Measurements from ENCODE around the gene HES4.
A peak's percentile ranks its signal among the peaks of the same experiment; 100 is the strongest.

The HES4 gene

DNA sequence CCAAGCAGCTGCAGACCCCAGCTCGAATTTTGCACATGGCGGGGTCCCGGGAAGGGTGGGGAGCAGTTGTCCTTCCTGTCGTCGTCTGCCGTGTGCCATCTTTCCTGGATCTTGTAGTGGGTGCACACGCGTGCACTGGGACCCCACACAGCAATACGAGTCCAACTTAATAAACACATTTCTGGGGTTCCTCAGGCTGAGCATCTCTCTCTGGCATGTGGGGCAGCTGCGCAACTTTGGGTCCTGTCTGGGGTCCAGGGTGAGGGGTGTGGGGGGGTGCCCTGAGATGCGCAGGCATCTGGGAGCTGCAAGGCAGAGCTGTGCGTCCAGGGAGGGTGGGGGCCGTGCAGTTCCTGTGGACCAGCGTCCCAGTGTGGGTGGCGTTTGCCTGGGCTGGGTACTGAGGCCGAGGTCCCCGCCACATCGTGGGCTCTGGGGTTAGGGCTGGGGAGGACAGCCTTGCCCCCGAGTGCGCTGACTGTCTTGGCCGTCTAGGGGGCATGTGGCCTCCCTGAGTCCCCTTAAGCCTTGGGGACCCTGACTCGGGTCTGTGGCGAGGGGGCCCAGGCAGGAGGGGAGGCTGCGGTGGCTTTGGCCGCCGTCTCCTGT, 34.3 kb downstream of the HES4 start:
- DNase-seq (ENCODE audit: low read depth): no peak

DNA sequence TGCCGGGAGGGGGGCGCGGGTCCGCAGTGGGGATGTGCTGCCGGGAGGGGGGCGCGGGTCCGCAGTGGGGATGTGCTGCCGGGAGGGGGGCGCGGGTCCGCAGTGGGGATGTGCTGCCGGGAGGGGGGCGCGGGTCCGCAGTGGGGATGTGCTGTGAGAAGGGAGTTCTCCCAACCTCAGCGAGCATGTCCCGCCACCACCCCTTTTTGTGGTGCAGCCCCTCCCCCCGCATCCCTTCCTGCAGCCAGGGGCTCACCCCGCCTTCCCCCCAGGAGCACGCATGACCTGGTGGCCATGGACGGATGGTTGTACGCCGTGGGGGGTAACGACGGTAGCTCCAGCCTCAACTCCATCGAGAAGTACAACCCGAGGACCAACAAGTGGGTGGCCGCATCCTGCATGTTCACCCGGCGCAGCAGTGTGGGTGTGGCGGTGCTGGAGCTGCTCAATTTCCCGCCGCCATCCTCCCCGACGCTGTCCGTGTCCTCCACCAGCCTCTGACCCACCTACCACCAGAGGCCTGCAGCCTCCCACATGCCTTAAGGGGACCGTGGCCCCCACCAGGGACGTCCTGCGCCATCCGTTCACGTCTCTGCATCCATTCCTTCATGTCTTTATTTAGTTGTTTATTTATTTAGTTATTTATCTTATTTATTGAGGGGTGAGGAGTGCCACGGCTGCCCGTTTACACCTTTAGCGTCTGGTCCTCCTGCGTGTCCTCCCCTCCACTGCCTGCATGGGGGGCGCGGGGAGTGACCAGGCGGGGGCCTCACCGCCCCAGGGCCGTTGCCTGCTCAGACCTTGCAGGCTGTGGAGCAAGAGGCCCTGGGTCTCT, 35.0 kb downstream of the HES4 start:
- no peak for DNase-seq (ENCODE audit: low read depth)

DNA sequence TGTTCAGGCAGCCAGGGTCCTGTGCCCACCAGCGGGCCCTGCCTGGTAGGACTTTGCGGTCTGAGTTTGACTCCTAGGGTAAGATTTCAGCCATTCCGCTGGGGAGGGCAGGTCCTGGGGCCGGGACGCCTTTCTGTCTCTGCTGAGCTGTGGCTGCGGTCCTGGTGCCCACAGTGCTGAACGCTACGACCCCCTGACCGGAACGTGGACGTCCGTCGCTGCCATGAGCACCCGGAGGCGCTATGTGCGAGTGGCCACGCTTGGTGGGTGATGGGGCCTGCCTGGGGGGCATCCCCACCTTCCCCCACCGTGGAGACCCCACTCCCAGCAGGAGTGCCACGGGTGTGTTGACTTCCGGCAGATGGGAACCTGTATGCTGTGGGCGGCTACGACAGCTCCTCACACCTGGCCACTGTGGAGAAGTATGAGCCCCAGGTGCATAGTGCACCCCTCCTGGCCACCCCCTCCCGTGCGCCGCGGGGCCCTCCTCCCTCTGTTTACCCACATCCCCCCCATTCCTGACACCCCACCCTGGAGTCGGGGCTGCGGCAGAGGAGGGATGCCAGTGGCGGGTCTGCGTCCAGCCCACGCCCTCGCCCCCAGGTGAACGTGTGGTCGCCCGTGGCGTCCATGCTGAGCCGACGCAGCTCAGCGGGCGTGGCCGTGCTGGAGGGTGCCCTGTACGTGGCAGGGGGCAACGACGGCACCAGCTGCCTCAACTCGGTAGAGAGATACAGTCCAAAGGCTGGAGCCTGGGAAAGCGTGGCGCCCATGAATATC, 36.0 kb downstream of the HES4 start:
- DNase-seq (ENCODE audit: low read depth): no peak

DNA sequence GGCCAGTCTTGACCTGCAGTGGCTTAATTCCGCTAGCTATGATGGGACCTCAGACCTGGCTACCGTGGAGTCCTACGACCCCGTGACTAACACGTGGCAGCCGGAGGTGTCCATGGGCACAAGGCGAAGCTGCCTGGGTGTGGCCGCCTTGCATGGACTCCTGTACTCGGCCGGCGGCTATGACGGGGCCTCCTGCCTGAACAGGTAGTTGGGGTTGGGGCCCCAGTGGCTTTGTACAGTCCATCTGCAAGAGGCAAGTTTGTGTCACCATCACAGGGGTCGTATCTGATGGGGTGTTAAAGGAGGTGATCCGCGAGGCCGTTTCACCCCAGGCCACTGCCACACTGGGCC, 36.6 kb downstream of the HES4 start:
- no peak for DNase-seq (ENCODE audit: low read depth)

DNA sequence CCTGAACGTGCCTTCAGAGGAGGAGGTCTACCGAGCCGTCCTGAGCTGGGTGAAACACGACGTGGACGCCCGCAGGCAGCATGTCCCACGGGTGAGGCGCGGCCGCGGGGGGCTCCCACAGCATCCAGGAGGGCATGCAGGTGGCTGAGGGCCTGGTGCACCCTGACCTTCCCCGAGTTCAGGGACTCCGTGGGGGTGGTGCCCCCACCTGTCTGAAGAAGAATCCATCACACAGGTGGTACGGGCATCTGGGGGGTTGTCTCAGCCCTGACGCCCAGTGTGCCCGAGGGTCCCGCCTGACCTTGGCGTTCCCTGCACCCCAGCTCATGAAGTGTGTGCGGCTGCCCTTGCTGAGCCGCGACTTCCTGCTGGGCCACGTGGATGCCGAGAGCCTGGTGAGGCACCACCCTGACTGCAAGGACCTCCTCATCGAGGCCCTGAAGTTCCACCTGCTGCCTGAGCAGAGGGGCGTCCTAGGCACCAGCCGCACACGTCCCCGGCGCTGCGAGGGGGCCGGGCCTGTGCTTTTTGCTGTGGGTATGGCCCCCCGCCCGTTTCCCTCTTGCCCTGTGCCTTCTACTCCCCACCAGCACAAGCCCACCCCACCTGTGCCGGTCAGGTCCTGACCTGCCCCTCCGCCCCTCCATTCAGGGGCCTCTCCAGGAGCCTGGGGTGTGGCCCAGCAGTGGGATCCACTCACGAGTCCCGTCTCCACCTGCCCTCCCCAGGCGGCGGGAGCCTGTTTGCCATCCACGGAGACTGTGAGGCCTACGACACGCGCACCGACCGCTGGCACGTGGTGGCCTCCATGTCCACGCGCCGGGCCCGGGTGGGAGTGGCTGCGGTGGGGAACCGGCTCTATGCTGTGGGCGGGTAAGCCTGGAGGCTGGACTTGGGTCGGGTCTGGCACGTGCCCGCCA, 37.3 kb downstream of the HES4 start:
- no peak for DNase-seq (ENCODE audit: low read depth)

DNA sequence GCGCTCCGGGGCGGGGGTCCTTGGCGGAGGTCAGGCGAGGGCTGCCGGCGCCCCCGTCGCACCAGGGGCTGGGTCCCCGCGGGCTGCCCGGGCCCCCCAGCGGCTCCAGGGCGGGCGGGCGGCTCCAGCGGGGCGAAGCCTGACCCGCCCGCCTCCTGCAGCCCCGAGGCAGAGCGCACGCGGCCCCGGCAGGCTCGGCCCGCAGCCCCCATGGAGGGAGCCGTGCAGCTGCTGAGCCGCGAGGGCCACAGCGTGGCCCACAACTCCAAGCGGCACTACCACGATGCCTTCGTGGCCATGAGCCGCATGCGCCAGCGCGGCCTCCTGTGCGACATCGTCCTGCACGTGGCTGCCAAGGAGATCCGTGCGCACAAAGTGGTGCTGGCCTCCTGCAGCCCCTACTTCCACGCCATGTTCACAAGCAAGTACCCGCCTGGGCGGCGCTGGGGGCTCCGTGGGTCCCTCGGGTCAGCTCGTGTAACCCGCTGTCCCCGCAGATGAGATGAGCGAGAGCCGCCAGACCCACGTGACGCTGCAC, 38.7 kb downstream of the HES4 start:
- no peak for DNase-seq (ENCODE audit: low read depth)

DNA sequence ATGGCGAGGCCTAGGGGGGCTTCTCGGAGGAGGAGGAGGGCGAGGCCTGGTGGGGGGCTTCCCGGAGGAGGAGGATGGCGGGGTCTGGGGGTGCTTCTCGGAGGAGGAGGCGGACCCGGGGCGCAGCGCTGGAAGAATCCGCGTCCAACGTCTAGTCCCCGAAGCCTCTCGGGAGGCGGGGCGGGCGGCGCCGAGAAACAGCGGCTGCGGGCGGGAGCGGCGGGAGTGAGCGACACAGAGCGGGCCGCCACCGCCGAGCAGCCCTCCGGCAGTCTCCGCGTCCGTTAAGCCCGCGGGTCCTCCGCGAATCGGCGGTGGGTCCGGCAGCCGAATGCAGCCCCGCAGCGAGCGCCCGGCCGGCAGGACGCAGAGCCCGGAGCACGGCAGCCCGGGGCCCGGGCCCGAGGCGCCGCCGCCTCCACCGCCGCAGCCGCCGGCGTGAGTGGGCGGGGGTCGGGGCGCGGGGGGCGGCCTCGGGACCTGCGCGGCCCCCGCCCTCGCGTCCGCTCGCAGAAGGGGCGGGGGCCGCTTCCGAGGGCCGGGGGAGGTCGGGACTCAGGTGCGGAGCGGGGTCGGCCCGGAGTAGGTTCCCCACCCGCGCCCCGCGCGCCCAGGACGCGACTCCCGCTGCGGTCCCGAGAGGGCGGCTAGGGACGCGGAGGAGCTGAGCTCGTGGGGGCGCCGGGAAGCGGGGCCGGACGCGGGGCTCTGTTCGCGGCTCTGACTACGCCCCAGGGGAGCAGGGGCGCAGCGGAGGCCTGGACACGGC, 39.4 kb downstream of the HES4 start, which contains the start of gene KLHL17:
Gene KLHL17, plus strand, starts transcription at position 222 of the 769 bp plus-strand sequence. Its CDS starts 110 bp downstream, at position 332.
- peak; percentile 77 for DNase-seq (ENCODE audit: low read depth)

DNA sequence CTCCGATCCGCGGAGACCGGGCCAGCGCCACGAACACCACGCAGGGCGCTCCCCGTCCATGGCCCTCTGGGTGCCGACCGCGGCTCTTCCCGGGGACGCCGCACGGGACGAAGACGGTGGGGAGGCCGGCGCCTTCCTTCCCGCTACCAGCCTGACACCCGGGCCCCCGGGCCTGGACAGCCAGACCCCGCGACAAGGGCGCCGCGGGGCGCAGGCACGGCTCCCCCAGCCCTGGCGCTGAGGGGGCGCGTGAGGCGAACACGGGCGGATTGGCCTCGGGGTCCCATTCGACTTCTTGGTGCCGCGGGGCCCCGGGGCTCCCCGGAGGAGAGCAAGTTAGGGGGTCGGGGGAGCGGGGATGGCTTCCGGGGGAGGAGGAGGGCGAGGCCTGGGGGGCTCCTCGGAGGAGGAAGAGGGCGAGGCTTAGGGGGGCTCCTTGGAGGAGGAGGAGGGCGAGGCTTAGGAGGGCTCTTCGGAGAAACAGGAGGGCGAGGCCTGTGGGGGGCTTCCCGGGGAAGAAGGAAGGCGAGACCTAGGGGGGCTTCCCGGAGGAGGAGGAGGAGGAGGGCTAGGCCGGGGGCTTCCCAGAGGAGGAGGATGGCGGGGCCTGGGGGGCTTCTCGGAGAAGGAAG, 40.0 kb downstream of the HES4 start:
- no peak for DNase-seq (ENCODE audit: low read depth)

DNA sequence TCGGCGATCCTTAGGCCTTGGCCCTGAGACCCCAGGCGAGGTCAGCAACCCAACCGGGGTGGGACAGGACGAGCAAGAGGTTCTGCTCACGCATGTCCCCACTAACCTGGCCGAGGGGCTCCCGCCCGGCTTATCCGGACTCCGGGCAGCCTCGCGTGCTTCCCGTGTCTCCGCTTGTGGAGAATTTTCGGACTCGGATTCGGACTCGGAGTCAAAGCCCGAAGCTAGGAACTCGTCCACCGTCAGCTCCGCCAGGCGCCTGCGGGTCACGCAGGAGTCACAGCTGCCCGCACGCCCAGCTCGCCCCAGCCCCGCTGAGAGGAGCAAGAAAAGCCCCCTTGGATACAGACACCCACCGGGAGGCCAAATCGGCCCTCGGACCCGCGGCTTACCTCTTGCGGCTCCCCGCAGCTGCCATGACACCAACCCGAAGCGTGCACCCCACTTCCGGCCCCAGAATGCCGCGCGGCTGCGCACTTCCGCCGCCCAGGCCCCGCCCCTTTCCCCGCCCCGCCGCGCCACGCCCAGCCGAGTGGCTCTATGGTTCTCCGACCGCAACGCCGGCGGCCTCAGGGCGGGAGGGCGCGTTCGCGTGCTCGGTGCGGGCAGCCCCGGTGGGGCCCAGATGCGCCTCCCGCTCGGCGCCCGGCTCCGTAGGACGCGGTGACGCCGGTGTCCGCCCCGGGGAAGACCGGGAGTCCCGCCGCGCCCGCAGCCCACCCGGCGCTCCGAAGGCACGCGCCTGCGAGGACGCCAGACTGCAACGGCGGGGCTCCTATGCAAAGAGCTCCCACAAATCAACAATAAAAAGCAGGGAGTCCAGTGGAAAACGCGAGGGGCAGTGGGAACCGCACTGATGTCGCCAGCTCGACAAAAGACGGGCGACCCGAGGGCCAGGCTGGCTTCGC, 40.8 kb downstream of the HES4 start, which contains the start of gene NOC2L:
Gene NOC2L, minus strand, starts transcription at position 434 of the 908 bp plus-strand sequence. Its CDS starts 16 bp downstream, at position 418.
- DNase-seq (ENCODE audit: low read depth): peak; percentile 97

DNA sequence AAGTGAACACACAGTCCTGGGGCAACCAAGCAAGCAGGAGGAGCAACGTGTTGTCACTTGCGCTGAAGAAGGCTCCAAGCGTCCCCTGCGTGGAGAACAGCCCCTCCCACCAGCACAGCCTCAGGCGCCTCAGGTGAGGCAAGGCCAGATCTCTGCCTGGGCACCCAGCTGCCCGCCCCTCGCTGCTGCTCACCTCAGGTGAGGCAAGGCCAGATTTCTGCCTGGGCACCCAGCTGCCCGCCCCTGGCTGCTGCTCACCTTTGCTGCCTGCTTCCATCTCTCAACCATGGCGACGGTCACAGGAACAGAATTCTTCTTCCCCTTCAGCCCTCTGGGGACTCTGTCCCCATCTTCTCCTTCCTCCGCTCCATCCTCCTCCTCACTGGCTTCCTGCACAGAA, 43.3 kb downstream of the HES4 start:
- DNase-seq (ENCODE audit: low read depth): no peak

DNA sequence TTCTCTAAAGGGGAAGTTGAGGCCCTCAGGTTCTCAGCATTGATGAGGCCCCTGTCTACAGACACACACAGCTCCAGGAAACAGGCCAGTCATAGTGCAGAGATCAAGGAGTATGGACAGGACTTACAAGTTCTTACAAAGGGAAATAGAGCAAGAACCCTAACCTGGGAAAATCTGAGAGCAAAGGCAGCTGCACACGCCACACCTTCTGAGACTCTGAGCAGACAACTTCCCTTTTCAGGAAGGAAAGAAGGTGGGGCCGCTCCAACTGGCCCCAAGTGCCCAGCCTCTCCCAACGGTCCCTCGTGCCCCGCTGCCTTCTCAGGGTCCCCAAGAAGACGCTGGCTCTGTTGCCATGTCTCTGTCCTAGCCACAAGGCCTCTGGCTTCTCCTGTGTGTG, 44.4 kb downstream of the HES4 start:
- no peak for DNase-seq (ENCODE audit: low read depth)

DNA sequence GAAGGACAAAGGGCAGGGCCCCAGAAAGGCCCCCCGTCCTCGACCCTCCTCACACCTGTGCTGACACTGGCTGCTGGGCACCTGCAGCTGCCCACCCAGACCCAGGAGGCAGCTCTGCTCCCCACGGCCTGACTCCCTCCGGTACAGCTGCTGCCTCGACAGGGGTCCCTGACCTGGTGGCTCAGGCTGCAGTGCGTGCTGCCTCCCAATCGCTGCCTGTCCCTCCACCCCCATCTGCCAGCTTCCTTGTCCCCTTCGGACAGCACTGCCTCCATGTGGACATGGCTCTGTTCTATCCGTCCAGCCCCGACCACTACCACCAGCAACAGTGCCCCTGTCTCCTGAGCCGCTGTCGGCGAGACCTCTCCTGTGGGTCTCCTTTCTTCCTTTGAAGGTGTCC, 45.0 kb downstream of the HES4 start:
- DNase-seq (ENCODE audit: low read depth): no peak

DNA sequence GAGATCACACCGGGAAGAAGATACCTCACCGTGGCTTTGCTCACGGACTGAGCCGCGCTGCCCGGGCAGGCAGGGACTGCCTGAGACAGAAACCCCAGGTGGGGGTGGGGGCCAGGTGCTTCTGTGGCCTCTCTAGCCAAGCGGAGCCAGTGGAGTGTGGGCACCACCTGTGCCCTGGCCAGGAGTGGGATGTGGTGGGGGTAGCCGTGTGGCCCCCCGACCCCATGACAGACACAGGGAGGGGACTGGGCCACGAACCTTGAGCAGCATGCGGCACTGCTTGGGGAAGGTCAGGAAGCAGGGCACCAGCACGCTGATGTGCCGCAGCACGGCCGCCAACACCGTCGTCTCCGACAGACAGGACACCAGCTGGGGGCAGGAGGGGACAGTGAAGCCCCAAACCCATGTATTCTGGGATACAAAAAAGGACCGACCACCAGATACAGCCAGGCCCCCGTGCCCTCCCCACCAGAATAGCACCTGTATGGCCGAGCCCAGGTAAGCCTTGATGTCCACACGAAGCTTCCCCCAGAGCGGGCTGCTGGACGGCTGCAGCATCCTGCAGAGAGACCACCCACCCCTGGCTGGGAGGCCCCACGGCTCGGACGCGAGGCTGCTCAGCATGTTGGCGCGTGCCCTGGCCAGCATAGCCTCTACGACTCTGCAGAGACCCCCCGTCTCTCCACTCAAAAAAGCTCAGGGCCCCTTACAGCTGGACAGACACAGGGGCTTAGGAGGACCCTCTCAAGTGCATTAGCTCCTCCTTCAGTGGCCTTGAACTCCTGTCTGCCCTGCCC, 46.2 kb downstream of the HES4 start:
- DNase-seq (ENCODE audit: low read depth): no peak

DNA sequence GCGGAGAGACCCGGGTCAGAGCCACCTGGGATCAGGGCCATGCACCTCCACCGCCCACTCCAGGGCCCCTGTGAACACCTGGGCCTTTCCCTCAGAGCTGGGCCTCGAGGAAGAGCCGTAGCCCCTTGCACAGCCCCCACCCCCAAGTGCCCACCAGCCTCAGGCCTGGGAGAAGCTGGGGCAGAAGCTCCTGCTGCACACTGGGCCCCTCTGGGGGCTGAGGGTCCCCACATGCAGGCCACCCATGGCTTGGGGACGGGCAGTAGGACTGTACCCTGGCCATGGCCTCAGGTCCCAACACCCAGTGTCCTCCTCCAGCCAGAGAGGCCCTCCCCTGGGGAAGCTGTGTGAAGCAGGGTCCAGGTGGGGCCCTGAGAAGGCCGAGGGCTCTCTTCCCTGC, 47.3 kb downstream of the HES4 start:
- no peak for DNase-seq (ENCODE audit: low read depth)

DNA sequence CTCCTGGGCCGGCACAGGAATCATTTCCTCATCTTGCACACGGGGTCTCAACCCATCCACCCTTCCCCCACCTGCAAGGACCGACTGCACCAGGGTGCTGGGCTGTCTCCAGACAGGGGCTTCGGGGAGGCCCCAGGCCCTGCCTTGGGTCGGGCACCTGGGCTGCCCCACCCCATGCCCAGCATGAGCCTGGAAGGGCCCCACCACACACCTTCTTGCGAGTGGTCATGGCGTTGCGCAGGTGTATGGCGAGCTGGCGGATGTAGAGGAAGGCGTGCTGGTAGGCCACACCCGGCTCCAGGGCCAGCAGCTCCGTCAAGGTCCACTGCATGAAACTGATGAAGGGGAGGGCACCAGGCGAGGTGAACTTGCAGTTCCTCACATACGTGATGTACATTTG, 47.7 kb downstream of the HES4 start:
- no peak for DNase-seq (ENCODE audit: low read depth)

DNA sequence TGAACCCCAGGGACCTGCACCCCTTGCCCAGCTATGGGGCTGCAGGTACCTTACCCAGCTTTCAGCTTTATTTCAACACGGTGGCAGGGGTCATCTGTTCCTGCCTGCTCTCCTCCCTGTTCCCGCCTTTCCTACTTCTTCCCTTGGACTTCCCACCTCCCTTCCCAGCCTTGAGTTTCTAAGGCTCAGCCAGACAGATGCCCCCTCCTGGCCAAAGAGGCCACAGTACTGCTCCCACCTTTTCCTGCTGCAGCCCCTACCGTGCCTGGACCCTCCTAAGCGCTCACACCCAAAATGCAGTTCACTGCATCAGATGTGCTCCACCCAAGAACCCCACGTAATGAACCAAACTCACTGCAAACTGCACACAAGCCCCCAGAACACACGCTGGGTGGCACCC, 48.5 kb downstream of the HES4 start:
- no peak for DNase-seq (ENCODE audit: low read depth)

DNA sequence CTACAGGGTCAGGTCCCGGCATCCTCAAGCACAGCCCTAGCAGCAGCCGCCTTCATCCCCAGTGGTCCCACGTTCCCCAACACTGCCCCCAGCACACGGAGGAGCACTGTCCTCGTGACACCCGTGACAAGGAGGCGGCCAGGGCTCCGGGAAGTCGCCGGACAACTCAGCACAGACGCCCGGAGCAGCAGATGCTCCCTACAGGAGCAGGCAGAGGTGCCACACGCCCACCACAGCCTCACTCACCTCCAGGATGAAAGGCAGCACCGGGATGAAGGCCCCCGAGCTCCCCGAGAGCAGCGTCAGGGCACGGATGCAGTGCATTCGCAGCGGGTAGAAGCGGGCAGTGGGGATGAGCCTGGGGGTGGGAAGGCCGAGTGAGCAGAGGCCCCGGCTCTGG, 49.0 kb downstream of the HES4 start:
- no peak for DNase-seq (ENCODE audit: low read depth)

DNA sequence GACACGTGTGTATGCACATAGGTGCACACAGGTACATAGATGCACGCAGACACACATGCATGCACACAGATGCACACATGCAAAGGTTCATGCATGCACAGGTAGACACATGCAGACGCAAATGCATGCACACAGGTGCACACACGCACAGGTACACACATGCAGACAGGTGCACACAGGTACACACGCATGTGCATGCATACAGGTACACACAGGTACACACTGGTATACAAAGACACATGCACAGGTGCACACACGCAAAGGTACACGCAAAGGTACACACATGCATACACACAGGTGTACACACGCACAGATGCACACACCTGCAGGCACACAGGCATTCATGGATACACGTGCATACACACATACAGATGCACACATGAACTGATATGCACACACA, 49.6 kb downstream of the HES4 start:
- DNase-seq (ENCODE audit: low read depth): no peak

Measured in stimulated activated CD8-positive, alpha-beta memory T cell treated with anti-CD3 and anti-CD28 coated beads, Interleukin-4, amount 100 ng/mL, for 24 hours (primary cell).